Measurements from ENCODE around the gene ACBD3. TPM values are rescaled to one million over a fixed set of nuclear protein-coding genes. Genes with fewer than 3 reads are reported as not detected.

The ACBD3 gene
- total and polyA plus RNA-seq, 10 of the 15 experiments (the other 5 are each of a cell fraction or from before 2014, with no cell fraction given), result 7.5 to 27.9 (median 20.3) TPM

DNA sequence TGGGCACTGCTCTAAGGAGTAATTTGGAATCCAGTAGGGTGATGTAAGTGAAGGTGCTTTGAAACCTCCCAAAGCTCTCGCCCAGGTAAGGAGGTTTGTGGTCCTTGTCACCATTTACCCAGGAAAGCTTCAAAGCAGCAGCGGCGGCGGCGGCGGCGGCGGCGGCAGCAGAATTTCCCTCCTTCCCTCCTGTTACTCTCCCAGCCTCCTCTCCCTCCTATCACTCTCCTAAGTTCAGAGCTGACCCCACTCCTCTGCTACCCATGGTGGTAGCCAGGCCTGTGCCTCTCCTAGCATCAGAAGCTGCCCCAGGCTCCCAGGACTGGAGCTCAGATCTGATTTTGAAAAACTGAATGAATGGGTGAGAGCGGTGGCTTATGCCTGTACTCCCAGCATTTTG, 60.7 kb downstream of the ACBD3 start:
- Histone ChIP-seq H3K4me3 (no peak overlapping the region), H3K9ac (ENCODE audit: control insufficient read depth, insufficient read depth, low read length) (no peak overlapping the region), H4K20me1 (ENCODE audit: control insufficient read depth, insufficient read depth) (no peaks in the 10 kb centered on the region), H3K36me3 (ENCODE audit: control insufficient read depth in 2 of 2, insufficient read depth in 2 of 2, low read length in 1 of 2) (no peaks in the 10 kb centered on the region), H3K9me3 (replicated peaks; ENCODE audit: control insufficient read depth, insufficient read depth, low read length) (no peaks in the 10 kb centered on the region; the same call in 2 of the 3 replicates), H3K4me1 (ENCODE audit: control insufficient read depth, insufficient read depth, low read length) (peaks cover 36% of the 10 kb centered on the region), H3K27ac (ENCODE audit: control insufficient read depth, insufficient read depth) (no peak overlapping the region), H2AFZ (ENCODE audit: control insufficient read depth, low read depth, low read length) (no peak overlapping the region), H3K27me3 (replicated peaks in 1 of 2; ENCODE audit: control insufficient read depth in 2 of 2, insufficient read depth in 2 of 2, low read length in 1 of 2) (no peaks in the 10 kb centered on the region), H3K4me2 (ENCODE audit: control insufficient read depth, insufficient read depth) (no peak overlapping the region), H3K79me2 (ENCODE audit: control insufficient read depth, insufficient read depth, low read length) (no peaks in the 10 kb centered on the region)
- BruUV-seq (replicated peaks), result no TSS peak
- RAD21 ChIA-PET (ENCODE audit: unreplicated experiment), result interaction anchor here (0.6 to 5.4 kb wide), 46 partner anchors 8 to 421 kb away, joined by 3 to 118 read pairs (median 5); partner anchors contain the start of genes ACBD3, H3-3A, LIN9 and MIXL1
- POLR2A ChIA-PET, result interaction anchor here (0.7 to 3.7 kb wide), 17 partner anchors 10 to 281 kb away, joined by 3 to 22 read pairs (median 4); partner anchors contain the start of gene SDE2
- WGBS (ENCODE audit: insufficient coverage, insufficient replicate concordance, low lambda C conversion rate, missing lambda C conversion rate), result 98% methylated on average over 10 of the region's 10 CpGs
- in situ Hi-C loops (cut with MboI), result no loop called here
- TF ChIP-seq SIN3A (IDR thresholded peaks at IDR 0.05; ENCODE audit: low read depth, low read length), result no peak
- TF ChIP-seq TCF12 (IDR thresholded peaks at IDR 0.05; ENCODE audit: low read depth, low read length), result no peak
- TF ChIP-seq KDM1A (IDR thresholded peaks at IDR 0.05; ENCODE audit: borderline replicate concordance), result no peak
- TF ChIP-seq NR2C2 (IDR thresholded peaks at IDR 0.05; ENCODE audit: borderline replicate concordance, control insufficient read depth, insufficient read length, low read depth), result no peak
- TF ChIP-seq NR2C1 (IDR thresholded peaks at IDR 0.05), result no peak
- no peak for TF ChIP-seq DPF2 (IDR thresholded peaks at IDR 0.05)
- CTCF ChIA-PET, result interaction anchor here (0.5 to 12.3 kb wide), 84 partner anchors 8 to 657 kb away, joined by 3 to 505 read pairs (median 4); partner anchors contain the start of genes ACBD3, H3-3A, LIN9 and MIXL1
- ATAC-seq (no peak), DNase-seq (ENCODE audit: low read depth, low spot score) (no peak), FAIRE-seq (no peak)
- SMC1A ChIA-PET (ENCODE audit: uncharacterized antibody, unreplicated experiment), result interaction anchor here (0.6 to 7.1 kb wide), 44 partner anchors 8 to 721 kb away, joined by 3 to 213 read pairs (median 4); partner anchors contain the start of genes LIN9, PARP1 and SDE2
- intact Hi-C loops (cut with micrococcal nuclease; ENCODE audit: unreplicated experiment), result loop anchor here (1.0 to 10.0 kb wide), 7 partner anchors 36 to 479 kb away; partner anchors contain the start of genes ACBD3, LIN9 and PARP1

All from GM12878 (cell line).